Measurements from ENCODE around the gene DUT. TPM values are rescaled to one million over a fixed set of nuclear protein-coding genes. Genes with fewer than 3 reads are reported as not detected.

The DUT gene
- total RNA-seq, 4 donors from 2014 or later, result 69.6 to 140 (median 84.0) TPM

- DNase-seq (ENCODE audit: low spot score in 2 of 2), result no peak
- 19 to 22% methylated on average over 11 of the region's 11 CpGs for WGBS, 2 donors
- intact Hi-C loops (cut with DNase I; ENCODE audit: low total_unique reads), result no loop called here
- peak overlapping the region; percentile 94 for H3K4me3 ChIP-seq (ENCODE audit: low read depth, poor library complexity, severe bottlenecking)
- TF ChIP-seq CTCF (IDR thresholded peaks at IDR 0.05) (no peak), POLR2A (IDR thresholded peaks at IDR 0.05) (no peak)
These were observed 984 bp upstream of the DUT start for GRCh38 chr15:48330105-48330785.

GRCh38 chr15:48331796-48332641, 790 bp downstream of the DUT start:
- no peak for TF ChIP-seq POLR2A (IDR thresholded peaks at IDR 0.05)
- intact Hi-C loops (cut with DNase I; ENCODE audit: low total_unique reads), result no loop called here
- WGBS, 2 donors, result 1% methylated on average over 38 to 46 of the region's 64 CpGs

GRCh38 chr15:48332642-48333034, 1.4 kb downstream of the DUT start:
- DNase-seq (ENCODE audit: low spot score in 2 of 2), result no peak
- no peak overlapping the region for H3K4me3 ChIP-seq (ENCODE audit: low read depth, poor library complexity, severe bottlenecking)
- no peak for TF ChIP-seq CTCF (IDR thresholded peaks at IDR 0.05)
- no peak for TF ChIP-seq POLR2A (IDR thresholded peaks at IDR 0.05)
- intact Hi-C loops (cut with DNase I; ENCODE audit: low total_unique reads), result no loop called here
- 37 to 42% methylated on average over 9 of the region's 9 CpGs for WGBS, 2 donors

More at GRCh38 chr15:48331796-48332641, 790 bp downstream of the DUT start:
- H3K4me3 ChIP-seq (ENCODE audit: low read depth, poor library complexity, severe bottlenecking), result peak overlapping the region; percentile 94
- peak; percentile 52 to 94 for DNase-seq (ENCODE audit: low spot score in 2 of 2)

- TF ChIP-seq CTCF (IDR thresholded peaks at IDR 0.05), result no peak
- TF ChIP-seq POLR2A (IDR thresholded peaks at IDR 0.05), result no peak
- DNase-seq (ENCODE audit: low spot score in 2 of 2), result no peak
- 43 to 53% methylated on average over 4 of the region's 4 CpGs for WGBS, 2 donors
- H3K4me3 ChIP-seq (ENCODE audit: low read depth, poor library complexity, severe bottlenecking), result no peak overlapping the region
- intact Hi-C loops (cut with DNase I; ENCODE audit: low total_unique reads), result no loop called here
These were observed 2.3 kb downstream of the DUT start for GRCh38 chr15:48333540-48333939.

GRCh38 chr15:48334260-48334659, 3.0 kb downstream of the DUT start:
- intact Hi-C loops (cut with DNase I; ENCODE audit: low total_unique reads), result no loop called here
- DNase-seq (ENCODE audit: low spot score in 2 of 2), result no peak
- 82 to 88% methylated on average over 2 of the region's 2 CpGs for WGBS, 2 donors
- TF ChIP-seq CTCF (IDR thresholded peaks at IDR 0.05) (no peak), POLR2A (IDR thresholded peaks at IDR 0.05) (no peak)
- H3K4me3 ChIP-seq (ENCODE audit: low read depth, poor library complexity, severe bottlenecking), result no peak overlapping the region

GRCh38 chr15:48336940-48337339, 5.7 kb downstream of the DUT start:
- TF ChIP-seq CTCF (IDR thresholded peaks at IDR 0.05) (no peak), POLR2A (IDR thresholded peaks at IDR 0.05) (no peak)
- intact Hi-C loops (cut with DNase I; ENCODE audit: low total_unique reads), result no loop called here
- 87 to 91% methylated on average over 2 of the region's 2 CpGs for WGBS, 2 donors
- no peak overlapping the region for H3K4me3 ChIP-seq (ENCODE audit: low read depth, poor library complexity, severe bottlenecking)
- DNase-seq (ENCODE audit: low spot score in 2 of 2), result no peak
